H1 (cell line): ENCODE results near the gene UBTD1. TPM values are rescaled to one million over a fixed set of nuclear protein-coding genes. Genes with fewer than 3 reads are reported as not detected.

Experiments used
- CTCF ChIA-PET: fragments of 300-600 bp; sonication (Branson Sonifier 250); formaldehyde crosslinking; loops from one replicate; lab custom pipeline; 2021; ENCODE audit not compliant: partially characterized antibody; lab: Charles Lee
- POLR2A ChIA-PET: fragments of 300-600 bp; sonication (Branson Sonifier 250); formaldehyde crosslinking; loops from one replicate; lab custom pipeline; 2021; ENCODE audit warnings: inconsistent platforms; ENCODE audit not compliant: partially characterized antibody; lab: Charles Lee
- DNase-seq, 2 experiments: peaks; one replicate each; pipeline versions ENCODE4 v3.0.0 to v3.0.0-alpha.2; 2010 to 2022; ENCODE audit warnings: low spot score in 2 of 2, low read depth in 1 of 2, mixed read lengths in 1 of 2
- FAIRE-seq: peaks from 2 replicates; lab custom pipeline; 2011; peaks lifted over from hg19 to GRCh38; lab: Jason Lieb, UNC
- H2AFZ ChIP-seq: 2 replicates; pipeline ENCODE4 v1.8.1; 2012; ENCODE audit warnings: low read length, inconsistent platforms
- H2AK5ac ChIP-seq: 2 replicates; pipeline ENCODE4 v1.6.1; 2013; ENCODE audit warnings: low read depth, low read length
- H2BK120ac ChIP-seq: replicated peaks from 2 replicates; pipeline ENCODE3; 2013; ENCODE audit warnings: low read depth, low read length, inconsistent platforms
- H2BK12ac ChIP-seq: 2 replicates; pipeline ENCODE4 v1.6.1; 2013; ENCODE audit warnings: low read depth, low read length
- H2BK15ac ChIP-seq: 2 replicates; pipeline ENCODE4 v1.6.1; 2013; ENCODE audit warnings: low read length
- H2BK20ac ChIP-seq: 2 replicates; pipeline ENCODE4 v1.6.1; 2013; ENCODE audit warnings: low read length
- H2BK5ac ChIP-seq: 2 replicates; pipeline ENCODE4 v1.6.1; 2013; ENCODE audit warnings: low read depth, low read length
- H3K14ac ChIP-seq: 2 replicates; pipeline ENCODE4 v1.6.1; 2013; ENCODE audit warnings: inconsistent platforms; ENCODE audit not compliant: insufficient read length
- H3K18ac ChIP-seq: 2 replicates; pipeline ENCODE4 v1.6.1; 2013; ENCODE audit warnings: low read length; ENCODE audit errors: extremely low read depth
- H3K23ac ChIP-seq: 2 replicates; pipeline ENCODE4 v1.6.1; 2013; ENCODE audit warnings: inconsistent platforms; ENCODE audit not compliant: insufficient read length
- H3K23me2 ChIP-seq: 2 replicates; pipeline ENCODE4 v1.6.1; 2013; ENCODE audit warnings: low read depth, low read length
- H3K27ac ChIP-seq: 2 replicates; pipeline ENCODE4 v1.6.1; 2011; ENCODE audit warnings: low read depth, low read length, inconsistent platforms
- H3K27me3 ChIP-seq, 4 experiments: replicated peaks in 1 of 4; 1 replicate in 1 of 4; 2 replicates in 3 of 4; pipeline versions ENCODE4 v1.6.1 to v1.8.1; 2011 to 2013; ENCODE audit warnings: low read length in 3 of 4, mild to moderate bottlenecking in 3 of 4, inconsistent platforms in 2 of 4, mixed read lengths in 2 of 4, moderate library complexity in 1 of 4; ENCODE audit not compliant: control insufficient read depth in 3 of 4, insufficient read depth in 3 of 4; ENCODE audit errors: extremely low read depth in 1 of 4
- H3K36me3 ChIP-seq, 4 experiments: 2 replicates each; pipeline versions ENCODE4 v1.6.1 to v1.8.1; 2011 to 2013; ENCODE audit warnings: mild to moderate bottlenecking in 4 of 4, low read length in 3 of 4, moderate library complexity in 2 of 4, control low read depth in 1 of 4, inconsistent platforms in 1 of 4; ENCODE audit not compliant: insufficient read depth in 4 of 4, control insufficient read depth in 2 of 4
- H3K4ac ChIP-seq: replicated peaks from 2 replicates; pipeline ENCODE3; 2013; ENCODE audit warnings: low read length, low read depth, mixed read lengths, inconsistent platforms; ENCODE audit not compliant: insufficient read length
- H3K4me1 ChIP-seq, 4 experiments: replicated peaks in 1 of 4; 1 replicate in 1 of 4; 2 replicates in 3 of 4; pipeline versions ENCODE4 v1.6.1 to v1.8.1; 2011 to 2013; ENCODE audit warnings: low read length in 3 of 4, inconsistent platforms in 2 of 4, mixed read lengths in 1 of 4; ENCODE audit not compliant: insufficient read depth in 4 of 4, control insufficient read depth in 3 of 4
- H3K4me2 ChIP-seq, 2 experiments: 2 replicates each; pipeline versions ENCODE4 v1.6.1 to v1.8.1; 2011 to 2013; ENCODE audit warnings: low read depth in 2 of 2, low read length in 2 of 2, control low read depth in 1 of 2, inconsistent platforms in 1 of 2, mild to moderate bottlenecking in 1 of 2; ENCODE audit not compliant: insufficient read depth in 1 of 2
- H3K4me3 ChIP-seq, 4 experiments: fragments of 200-600, 300-600 bp in 1 of 4; sonication (generic), shearing (Covaris generic), sonication (Bioruptor Twin) in 1 of 4; 2 replicates each; pipeline versions ENCODE4 v1.5.1 to v1.8.1; 2011 to 2016; ENCODE audit warnings: low read length in 4 of 4, low read depth in 3 of 4, control low read depth in 2 of 4, inconsistent platforms in 2 of 4, mild to moderate bottlenecking in 2 of 4, mixed read lengths in 1 of 4, moderate library complexity in 1 of 4; ENCODE audit not compliant: insufficient read depth in 2 of 4; ENCODE audit errors: extremely low read depth in 1 of 4
- H3K56ac ChIP-seq: replicated peaks from 2 replicates; pipeline ENCODE3; 2013; ENCODE audit warnings: low read depth, mild to moderate bottlenecking, mixed read lengths, low read length, inconsistent platforms; ENCODE audit not compliant: insufficient read length
- H3K79me1 ChIP-seq: 2 replicates; pipeline ENCODE4 v1.6.1; 2013; ENCODE audit warnings: low read depth, low read length, control low read depth
- H3K79me2 ChIP-seq, 2 experiments: 2 replicates each; pipeline versions ENCODE4 v1.6.1 to v1.8.1; 2012 to 2013; ENCODE audit warnings: low read length in 2 of 2, mild to moderate bottlenecking in 2 of 2, inconsistent platforms in 1 of 2; ENCODE audit not compliant: insufficient read depth in 2 of 2, control insufficient read depth in 1 of 2
- H3K9ac ChIP-seq, 4 experiments: replicated peaks in 1 of 4; 1 replicate in 1 of 4; 2 replicates in 3 of 4; pipeline versions ENCODE4 v1.6.1 to v1.8.1; 2011 to 2013; ENCODE audit warnings: low read depth in 3 of 4, low read length in 3 of 4, control low read depth in 2 of 4, mild to moderate bottlenecking in 2 of 4, moderate library complexity in 2 of 4, inconsistent platforms in 1 of 4; ENCODE audit errors: extremely low read depth in 1 of 4
- H3K9me3 ChIP-seq, 2 experiments: 2 replicates each; pipeline versions ENCODE4 v1.6.1 to v1.8.1; 2012 to 2013; ENCODE audit warnings: mild to moderate bottlenecking in 2 of 2, moderate library complexity in 2 of 2, control low read depth in 1 of 2, inconsistent platforms in 1 of 2, low read depth in 1 of 2, low read length in 1 of 2, mixed read lengths in 1 of 2; ENCODE audit not compliant: insufficient read depth in 2 of 2
- H4K20me1 ChIP-seq, 2 experiments: replicated peaks in 1 of 2; 2 replicates each; pipeline versions ENCODE3 to v1.8.1; 2011 to 2013; ENCODE audit warnings: inconsistent platforms in 2 of 2, low read length in 2 of 2, mild to moderate bottlenecking in 1 of 2; ENCODE audit not compliant: insufficient read depth in 2 of 2, control insufficient read depth in 1 of 2
- H4K5ac ChIP-seq: 2 replicates; pipeline ENCODE4 v1.6.1; 2013; ENCODE audit warnings: low read length, low read depth, mixed read lengths, inconsistent platforms; ENCODE audit not compliant: insufficient read length
- H4K8ac ChIP-seq: 2 replicates; pipeline ENCODE4 v1.8.0; 2013; ENCODE audit warnings: mild to moderate bottlenecking, moderate library complexity, low read length, inconsistent platforms; ENCODE audit not compliant: insufficient read depth; ENCODE audit errors: extremely low read depth
- H4K91ac ChIP-seq: replicated peaks from 2 replicates; pipeline ENCODE3; 2013; ENCODE audit warnings: low read length, mixed read lengths, inconsistent platforms; ENCODE audit not compliant: insufficient read length
- ASH2L ChIP-seq: fragments of 200-600, 300-600 bp; sonication (generic); IDR thresholded peaks from one replicate; pipeline ENCODE4 v1.7.1; 2017; ENCODE audit warnings: low read length
- BACH1 ChIP-seq: IDR thresholded peaks from 2 replicates; pipeline ENCODE4 v1.6.1; 2012; ENCODE audit warnings: low read length, improper control_type of control experiment
- EGR1 ChIP-seq: IDR thresholded peaks from 2 replicates; pipeline ENCODE4 v1.6.1; 2011; ENCODE audit warnings: low read depth, low read length, borderline replicate concordance
- HDAC6 ChIP-seq: IDR thresholded peaks from one replicate; pipeline ENCODE4 v1.7.1; 2012; ENCODE audit warnings: low read depth, mild to moderate bottlenecking, inconsistent platforms, low read length, moderate library complexity
- JUN ChIP-seq: IDR thresholded peaks from 2 replicates; pipeline ENCODE4 v1.6.1; 2011; ENCODE audit warnings: low read depth, mild to moderate bottlenecking, improper control_type of control experiment, low read length
- NRF1 ChIP-seq: IDR thresholded peaks from 2 replicates; pipeline ENCODE4 v1.6.1; 2011; ENCODE audit warnings: mild to moderate bottlenecking, low read depth, low read length, improper control_type of control experiment
- POLR2AphosphoS5 ChIP-seq: IDR thresholded peaks from 2 replicates; pipeline ENCODE4 v1.6.1; 2011; ENCODE audit warnings: low read depth, low read length
- RAD21 ChIP-seq, 2 experiments: IDR thresholded peaks in 1 of 2; conservative IDR thresholded peaks in 1 of 2; 2 replicates each; pipeline ENCODE4 v1.6.1; 2011; ENCODE audit warnings: low read depth in 2 of 2, low read length in 2 of 2, improper control_type of control experiment in 1 of 2, inconsistent platforms in 1 of 2, mild to moderate bottlenecking in 1 of 2, moderate library complexity in 1 of 2
- SIN3A ChIP-seq, 2 experiments: IDR thresholded peaks in 1 of 2; conservative IDR thresholded peaks in 1 of 2; 2 replicates each; pipeline ENCODE4 v1.6.1; 2011 to 2012; ENCODE audit warnings: low read length in 2 of 2, improper control_type of control experiment in 1 of 2, low read depth in 1 of 2, mild to moderate bottlenecking in 1 of 2
- TAF7 ChIP-seq: optimal IDR thresholded peaks from 2 replicates; pipeline ENCODE3; 2011; ENCODE audit warnings: low read depth, mild to moderate bottlenecking, inconsistent platforms, low read length, moderate library complexity, borderline replicate concordance
- TBP ChIP-seq: IDR thresholded peaks from 2 replicates; pipeline ENCODE4 v1.6.1; 2011; ENCODE audit warnings: low read depth, low read length, improper control_type of control experiment
- TEAD4 ChIP-seq: IDR thresholded peaks from 2 replicates; pipeline ENCODE4 v1.6.1; 2012; ENCODE audit warnings: low read depth, low read length, inconsistent platforms, mixed read lengths
- ZNF274 ChIP-seq: IDR thresholded peaks from 2 replicates; pipeline ENCODE4 v1.7.0; 2012; ENCODE audit warnings: low read length, borderline replicate concordance; ENCODE audit errors: extremely low read depth
- WGBS, 2 experiments: shearing (Covaris generic) in 1 of 2; methylation state at CpG; one replicate each; pipeline versions ENCODE4 v1.1.6 to v1.1.7; 2013 to 2015; ENCODE audit warnings: low lambda C conversion rate in 2 of 2, mixed read lengths in 2 of 2, inconsistent platforms in 1 of 2, low coverage in 1 of 2, missing lambda C conversion rate in 1 of 2; ENCODE audit not compliant: insufficient replicate concordance in 2 of 2, insufficient coverage in 1 of 2, insufficient read length in 1 of 2; ENCODE audit errors: extremely low coverage in 1 of 2, missing lambda C conversion rate in 1 of 2; 5-methylcytosine and 5-hydroxymethylcytosine counted together
- polyA plus RNA-seq, 7 experiments: library from polyadenylated mRNA; depleted of rRNA in 3 of 7; stranded (reverse) in 5 of 7; unstranded in 2 of 7; fragments of >200 nt in 5 of 7; fragments of 200-250 nt in 2 of 7; gene quantifications; 1 replicate in 5 of 7; 2 replicates in 1 of 7; 4 replicates in 1 of 7; pipeline versions ENCODE4 v1.2.1 to v1.2.3, GENCODE V29; 2011 to 2013; ENCODE audit warnings: missing spikeins in 2 of 7, mixed read lengths in 2 of 7
- total RNA-seq: library from RNA; stranded (reverse); fragmentation: NEBNext Ultra II Directional; extraction: Animal tissue kit (Norgen Biotek cat#: 25700); gene quantifications from 2 replicates; pipeline ENCODE4 v1.2.1, GENCODE V29; 2021

Gene UBTD1
- total and polyA plus RNA-seq, 2 of the 8 experiments (the other 6 are each of a cell fraction or from before 2014, with no cell fraction given): 22.3 to 36.2 TPM

GRCh38 chr10:97587183-97587582, 88.5 kb downstream of the UBTD1 start:
- no peak for DNase-seq
- Histone ChIP-seq H3K4ac (no peak overlapping the region), H3K79me1 (no peaks in the 10 kb centered on the region), H2AK5ac (no peak overlapping the region), H3K9ac (no peak overlapping the region), H2BK12ac (no peak overlapping the region), H4K91ac (no peak overlapping the region)
- CTCF ChIA-PET: interaction anchor here (0.6 to 9.5 kb wide), 5 partner anchors 11 to 31 kb away, joined by 3 to 108 read pairs (median 12); partner anchors contain the start of gene ANKRD2
- TF ChIP-seq HDAC6: no peak
- no peak for TF ChIP-seq TEAD4
- TF ChIP-seq POLR2AphosphoS5: no peak
- no peak for TF ChIP-seq NRF1
- no peak for TF ChIP-seq RAD21 (IDR thresholded peaks at IDR 0.05 in 1 of 2, conservative IDR thresholded peaks at IDR 0.05 in 1 of 2; ENCODE audit: low read depth in 2 of 2, low read length in 2 of 2)
- no peak for TF ChIP-seq ASH2L
- TF ChIP-seq BACH1: no peak
- TF ChIP-seq TBP: no peak
- TF ChIP-seq JUN: no peak
- TF ChIP-seq EGR1: no peak
- TF ChIP-seq ZNF274: no peak
- no peak for TF ChIP-seq TAF7
- no peak for TF ChIP-seq SIN3A (conservative IDR thresholded peaks at IDR 0.05 in 1 of 2, IDR thresholded peaks at IDR 0.05 in 1 of 2; ENCODE audit: low read depth in 1 of 2, low read length in 2 of 2)
- TF ChIP-seq, all 59 proteins: peak for 0
- H3K4me3 ChIP-seq: no peak overlapping the region
- H3K4me1 ChIP-seq: peaks cover 0 to 6% (median 2%) of the 10 kb centered on the region in 4 experiments; a peak in 2 of 7 replicates
- H4K5ac ChIP-seq: no peak overlapping the region
- H3K27me3 ChIP-seq: no peaks in the 10 kb centered on the region
- no peak overlapping the region for H3K56ac ChIP-seq
- 95% methylated on average over 2 of the region's 2 CpGs; no CpG with 5 or more reads in 1 of the 2 experiments for WGBS, 2 experiments
- H2BK15ac ChIP-seq: no peak overlapping the region
- H2BK20ac ChIP-seq: no peak overlapping the region
- no peak overlapping the region for H2AFZ ChIP-seq
- no peak overlapping the region for H4K8ac ChIP-seq
- H3K18ac ChIP-seq: no peak overlapping the region
- FAIRE-seq: no peak
- no peak overlapping the region for H3K23ac ChIP-seq
- H3K4me2 ChIP-seq: no peak overlapping the region
- H2BK5ac ChIP-seq: no peak overlapping the region
- no peak overlapping the region for H3K27ac ChIP-seq
- no peak overlapping the region for H2BK120ac ChIP-seq
- H3K14ac ChIP-seq: no peak overlapping the region
- no peaks in the 10 kb centered on the region for H3K79me2 ChIP-seq
- no peaks in the 10 kb centered on the region for H3K9me3 ChIP-seq
- no peaks in the 10 kb centered on the region for H4K20me1 ChIP-seq
- POLR2A ChIA-PET: interaction anchor here (1.3 to 2.5 kb wide), 2 partner anchors 11 to 16 kb away, joined by 3 to 7 read pairs; no protein-coding TSS in a partner anchor
- no peaks in the 10 kb centered on the region for H3K36me3 ChIP-seq
- H3K23me2 ChIP-seq: peaks cover 1% of the 10 kb centered on the region; the same call in 1 of the 2 replicates
